ENCODE measurements around the gene GABRD. TPM values are rescaled to one million over a fixed set of nuclear protein-coding genes. Genes with fewer than 3 reads are reported as not detected.
A peak's percentile ranks its signal among the peaks of the same experiment; 100 is the strongest.

GABRD gene
- total RNA-seq, 6 experiments from 2014 or later = 0.55 TPM; not detected in 5

GRCh38 chr1:2014181-2014580 lies 5.0 kb upstream of the GABRD start:
- no peaks in the 10 kb centered on the region for H3K4me1 ChIP-seq
- no peaks in the 10 kb centered on the region for H3K9me3 ChIP-seq
- H3K27ac ChIP-seq = no peak overlapping the region
- TF ChIP-seq POLR2A (IDR thresholded peaks at IDR 0.05) (no peak), CTCF (IDR thresholded peaks at IDR 0.05) (no peak)
- DNase-seq = no peak
- H3K36me3 ChIP-seq = no peaks in the 10 kb centered on the region
- WGBS (ENCODE audit: insufficient coverage, low coverage, low lambda C conversion rate, missing lambda C conversion rate) = 78% methylated on average over 11 of the region's 15 CpGs
- intact Hi-C loops (cut with DNase I) = no loop called here
- no peaks in the 10 kb centered on the region for H3K27me3 ChIP-seq
- ATAC-seq = no peak
- H3K4me3 ChIP-seq = no peak overlapping the region

- WGBS (ENCODE audit: insufficient coverage, low coverage, low lambda C conversion rate, missing lambda C conversion rate) = 32% methylated on average over 26 of the region's 34 CpGs
- no peak overlapping the region for H3K4me3 ChIP-seq
- peaks cover 0 to 6% (median 0%) of the 10 kb centered on the region in 4 donors for H3K4me1 ChIP-seq
- DNase-seq = no peak
- H3K36me3 ChIP-seq = no peaks in the 10 kb centered on the region
- intact Hi-C loops (cut with DNase I) = no loop called here
- peaks cover 0 to 5% of the 10 kb centered on the region in 2 donors for H3K27me3 ChIP-seq
- no peak for TF ChIP-seq CTCF (IDR thresholded peaks at IDR 0.05)
- no peak for TF ChIP-seq POLR2A (IDR thresholded peaks at IDR 0.05)
- ATAC-seq = peak in 1 of 4 donors; percentile 37
- H3K27ac ChIP-seq = no peak overlapping the region
- no peaks in the 10 kb centered on the region for H3K9me3 ChIP-seq
Measured at GRCh38 chr1:2014741-2015735, 4.1 kb upstream of the GABRD start.

- Histone ChIP-seq H3K4me3 (no peak overlapping the region), H3K9me3 (no peaks in the 10 kb centered on the region), H3K27ac (no peak overlapping the region), H3K36me3 (no peaks in the 10 kb centered on the region), H3K4me1 (peaks cover 0 to 6% (median 0%) of the 10 kb centered on the region in 4 donors), H3K27me3 (peaks cover 0 to 9% of the 10 kb centered on the region in 2 donors)
- TF ChIP-seq CTCF (IDR thresholded peaks at IDR 0.05) (no peak), POLR2A (IDR thresholded peaks at IDR 0.05) (no peak)
- 55% methylated on average over 8 of the region's 9 CpGs for WGBS (ENCODE audit: insufficient coverage, low coverage, low lambda C conversion rate, missing lambda C conversion rate)
- DNase-seq = no peak
- intact Hi-C loops (cut with DNase I) = no loop called here
- no peak for ATAC-seq
Measured at GRCh38 chr1:2016123-2016522, 3.0 kb upstream of the GABRD start.

GRCh38 chr1:2018217-2019171 lies 651 bp upstream of the GABRD start:
- H3K27ac ChIP-seq = no peak overlapping the region
- no peaks in the 10 kb centered on the region for H3K9me3 ChIP-seq
- 18% methylated on average over 22 of the region's 48 CpGs for WGBS (ENCODE audit: insufficient coverage, low coverage, low lambda C conversion rate, missing lambda C conversion rate)
- H3K36me3 ChIP-seq = no peaks in the 10 kb centered on the region
- H3K27me3 ChIP-seq = peaks cover 0 to 9% of the 10 kb centered on the region in 2 donors
- ATAC-seq (no peak), DNase-seq (no peak)
- TF ChIP-seq POLR2A (IDR thresholded peaks at IDR 0.05) (no peak), CTCF (IDR thresholded peaks at IDR 0.05) (no peak)
- no peak overlapping the region for H3K4me3 ChIP-seq
- peaks cover 0 to 6% (median 0%) of the 10 kb centered on the region in 4 donors for H3K4me1 ChIP-seq
- intact Hi-C loops (cut with DNase I) = no loop called here

Data from right lobe of liver (tissue), 6 donors.